Adrenal gland (tissue), 5 donors: ENCODE data around the gene PHF12.

Experiments
- CTCF ChIP-seq, 6 experiments: fragments of 450-650 bp in 4 of 6; fragments of 200-600 bp in 2 of 6; sonication (generic) in 1 of 6; IDR thresholded peaks; 1 replicate in 5 of 6; 2 replicates in 1 of 6; pipeline versions ENCODE4 v1.5.1 to v1.8.0; 2016 to 2021; ENCODE audit warnings: antibody characterized with exemption in 6 of 6, mild to moderate bottlenecking in 2 of 6, moderate library complexity in 1 of 6
- POLR2A ChIP-seq, 2 donors: fragments of 450-650 bp; IDR thresholded peaks; one replicate each; pipeline ENCODE4 v1.6.1; 2017; ENCODE audit warnings: antibody characterized with exemption in 2 of 2, mild to moderate bottlenecking in 2 of 2, moderate library complexity in 1 of 2
- donor health status: DM: no; HTN: no; CAD: no.

DNA sequence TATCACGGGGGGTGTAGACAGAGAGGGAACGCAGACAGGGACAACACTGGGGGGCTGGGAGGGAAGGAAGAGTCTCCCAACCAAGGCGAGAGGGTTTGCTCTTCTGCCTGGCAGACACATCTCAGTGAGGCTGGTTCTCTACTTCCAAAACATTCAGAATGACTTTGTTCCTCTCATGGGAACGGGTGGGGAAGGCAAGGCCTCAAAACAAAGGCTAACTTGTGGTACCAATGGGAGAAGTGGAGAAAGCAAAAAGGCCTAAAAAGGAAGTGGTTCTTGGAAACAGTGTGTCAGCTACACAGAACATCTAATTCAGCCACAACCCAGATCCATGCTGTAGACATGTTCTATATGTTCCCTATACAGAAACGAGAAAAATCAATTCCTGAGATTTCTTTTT is 61.3 kb downstream of the PHF12 start:
- TF ChIP-seq CTCF (IDR thresholded peaks at IDR 0.05) (no peak), POLR2A (IDR thresholded peaks at IDR 0.05) (no peak)
